GM18520 (cell line): ENCODE measurements around the gene TBC1D1.

ENCODE experiments used
- ATAC-seq: cut with Tn5 transposase; IDR thresholded peaks from one replicate; pipeline ENCODE4 v1.9.1; 2021; ENCODE audit not compliant: unreplicated experiment

The TBC1D1 gene

DNA sequence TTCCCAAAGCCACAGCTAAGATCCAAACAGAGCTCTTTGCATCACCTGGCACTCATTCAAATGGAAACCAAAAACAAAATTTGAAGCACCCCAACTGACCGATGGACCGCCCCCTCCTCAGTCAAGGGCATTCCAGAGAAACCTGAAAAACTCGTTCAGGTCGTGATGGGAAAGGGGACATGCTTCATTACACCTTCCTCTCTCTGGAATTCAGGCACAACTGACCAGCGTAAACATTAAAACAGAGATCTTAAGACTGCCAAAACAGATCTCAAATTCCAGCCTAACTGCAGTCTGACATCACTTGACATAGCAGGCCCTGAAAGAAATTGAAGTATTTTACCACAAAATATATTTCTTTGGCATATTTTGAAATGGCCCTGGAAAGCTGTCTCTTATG, 97.8 kb downstream of the TBC1D1 start:
- ATAC-seq, result no peak

GRCh38 chr4:37989398-37990260, 98.7 kb downstream of the TBC1D1 start:
- ATAC-seq, result no peak

DNA sequence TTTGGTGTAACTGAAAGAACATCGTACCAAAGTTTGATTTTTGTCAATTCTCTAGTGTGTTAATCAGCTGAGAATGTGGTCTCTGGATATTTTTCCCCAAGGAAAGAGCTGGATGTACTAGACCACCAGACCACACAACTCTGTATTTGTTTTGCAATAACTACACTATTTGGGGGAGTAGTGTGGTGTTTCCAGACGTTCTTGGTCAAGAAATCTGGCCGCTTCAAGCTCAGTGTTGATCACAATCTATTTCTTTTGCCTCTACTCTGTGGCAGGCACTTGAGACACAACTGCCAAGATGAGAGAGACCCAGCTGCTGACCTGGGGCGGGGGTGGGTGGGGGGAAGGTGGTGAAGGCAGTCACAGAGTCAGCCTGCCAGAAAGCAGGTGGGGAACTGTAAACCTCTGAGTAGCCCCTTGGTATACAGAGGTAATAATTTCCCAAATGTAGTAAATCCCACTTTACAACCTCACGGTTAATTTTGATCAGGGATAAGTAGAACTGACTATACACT, 99.9 kb downstream of the TBC1D1 start:
- no peak for ATAC-seq

DNA sequence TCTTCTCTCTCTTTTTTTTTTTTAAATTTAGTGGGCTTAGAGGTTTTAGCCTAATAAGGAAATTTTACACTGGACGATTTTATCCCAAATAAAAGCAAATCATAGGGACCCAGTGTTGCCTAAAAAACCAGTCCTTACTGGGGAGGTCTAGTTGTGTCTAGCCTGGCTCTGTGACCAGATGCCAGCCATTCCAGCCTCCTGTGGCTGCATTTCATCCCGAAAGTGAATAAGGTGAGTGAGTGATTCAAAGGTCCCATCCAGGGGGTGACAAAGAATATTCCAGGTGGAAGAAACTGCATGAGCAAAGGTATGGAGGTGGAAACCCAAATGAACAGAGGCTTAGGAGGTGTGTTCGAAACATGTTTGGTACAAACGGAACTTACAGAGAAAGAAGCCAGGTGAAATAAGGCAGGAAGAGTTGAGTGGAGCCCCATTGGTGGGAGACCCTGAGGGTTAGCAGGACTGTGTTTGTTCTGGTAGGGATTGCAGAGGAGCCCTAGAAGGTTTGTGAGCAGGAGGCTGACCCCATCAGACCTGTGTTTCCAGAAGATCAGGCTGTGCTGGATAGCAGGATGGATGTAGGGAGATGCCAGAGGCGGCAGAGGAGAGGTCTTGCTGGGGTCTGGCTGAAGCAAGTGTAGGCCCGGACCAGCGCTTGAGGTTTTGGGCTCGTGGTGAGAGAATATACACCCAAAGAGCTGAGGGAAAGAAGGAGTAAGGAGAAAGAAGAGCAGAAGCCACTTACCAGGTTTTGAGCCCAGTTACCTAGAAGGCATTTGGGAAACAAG, 100.9 kb downstream of the TBC1D1 start:
- ATAC-seq, result no peak

DNA sequence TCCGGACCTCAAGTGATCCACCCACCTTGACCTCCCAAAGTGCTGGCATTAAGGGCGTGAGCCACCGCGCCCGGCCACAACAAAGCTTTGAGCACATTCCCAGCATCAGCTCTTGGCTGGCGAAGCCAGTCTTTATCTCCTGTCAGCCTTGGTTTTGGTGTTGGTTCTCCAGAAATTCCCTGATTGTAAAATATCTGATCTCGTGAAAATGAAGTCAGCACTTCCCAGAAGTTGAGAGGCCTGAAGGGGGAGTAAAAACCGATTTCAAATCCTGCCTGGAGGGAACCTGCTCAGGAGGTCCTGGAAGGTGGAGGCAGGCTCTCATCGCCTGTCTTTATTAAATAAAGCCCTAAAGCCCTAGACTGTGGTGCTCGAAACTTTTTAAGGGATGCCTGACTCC, 102.9 kb downstream of the TBC1D1 start:
- ATAC-seq, result no peak

DNA sequence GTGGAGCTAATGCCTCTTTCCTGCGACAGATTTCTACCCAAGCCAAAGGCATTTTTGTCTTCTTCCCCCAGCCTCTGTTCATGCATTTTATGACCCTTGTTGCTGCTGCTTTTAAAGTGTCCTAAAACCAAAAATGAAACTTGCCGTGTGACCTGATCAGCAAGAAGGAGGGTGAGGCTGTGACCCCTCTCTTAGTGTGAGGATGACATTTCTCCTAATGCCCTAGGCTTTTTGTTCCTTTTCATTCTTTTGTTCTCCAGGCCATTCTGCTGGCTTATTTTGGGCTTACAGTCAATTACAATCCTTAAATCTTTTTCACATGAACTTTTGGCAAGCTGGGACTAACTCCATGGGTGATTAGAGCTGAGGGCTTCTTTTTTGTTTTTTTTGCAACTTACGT, 103.7 kb downstream of the TBC1D1 start:
- ATAC-seq, result no peak

GRCh38 chr4:37995299-37995821, 104.5 kb downstream of the TBC1D1 start:
- ATAC-seq, result no peak

- no peak for ATAC-seq
Observed at GRCh38 chr4:37995981-37996775, 105.3 kb downstream of the TBC1D1 start.

DNA sequence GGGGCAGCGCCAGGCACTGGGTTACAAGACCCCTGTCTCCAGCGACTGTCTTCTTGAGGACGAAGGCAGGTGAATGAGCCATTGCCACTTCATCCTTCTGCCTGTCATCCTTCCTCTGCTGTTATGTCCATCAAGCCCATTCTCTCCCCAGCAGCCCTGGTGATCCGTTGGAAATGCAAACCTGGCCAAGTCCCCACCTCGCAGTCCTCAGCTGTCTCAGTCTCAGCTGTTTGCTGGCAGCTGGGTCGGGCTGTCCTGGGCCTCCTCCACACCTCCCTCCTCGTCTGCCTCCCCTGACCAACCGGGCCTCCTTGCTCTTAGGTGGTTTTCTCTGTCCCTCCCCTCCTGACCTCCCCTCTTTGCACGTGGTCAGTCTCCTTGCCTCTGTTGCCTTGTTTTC, 107.3 kb downstream of the TBC1D1 start:
- no peak for ATAC-seq

- no peak for ATAC-seq
Observed at GRCh38 chr4:37999000-37999716, 108.3 kb downstream of the TBC1D1 start.

DNA sequence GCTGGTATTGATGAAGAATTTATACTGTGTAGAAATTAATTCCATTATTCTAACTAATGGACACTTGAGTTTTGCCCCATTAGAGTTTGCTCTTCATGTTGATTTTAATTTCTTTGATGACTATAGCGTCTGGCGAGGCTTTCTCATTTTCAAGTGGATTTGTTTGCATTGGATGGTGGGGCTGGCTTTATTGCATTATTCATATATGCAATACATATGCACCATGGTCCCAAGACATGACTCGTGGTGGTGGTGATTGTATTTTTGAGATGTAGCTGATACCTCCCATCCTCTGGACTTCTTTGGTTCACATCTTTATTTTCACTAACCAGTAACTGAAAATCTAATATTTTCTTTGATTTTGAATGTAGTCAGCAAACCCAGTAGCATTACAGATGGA, 109.1 kb downstream of the TBC1D1 start:
- no peak for ATAC-seq

DNA sequence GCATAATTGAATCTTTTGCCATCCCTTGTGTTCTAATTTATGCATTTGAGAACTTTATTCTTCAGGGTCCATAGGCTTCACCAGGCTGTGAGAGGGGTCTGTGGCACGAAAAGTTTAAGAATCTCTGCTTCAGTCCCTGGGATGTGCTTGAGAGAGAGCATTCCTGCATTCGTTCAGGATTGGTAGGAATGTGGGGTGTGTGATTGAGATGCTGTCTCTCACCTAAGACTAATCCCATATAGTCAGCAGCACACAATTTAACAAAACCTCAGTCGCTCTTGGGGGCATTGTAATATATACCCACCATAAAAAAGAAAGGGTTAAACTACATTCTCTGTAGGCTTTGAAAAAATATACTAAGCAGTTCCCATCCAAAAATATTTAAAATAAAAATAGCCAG, 111.0 kb downstream of the TBC1D1 start:
- no peak for ATAC-seq

- ATAC-seq, result no peak
Observed at GRCh38 chr4:38002451-38003071, 111.7 kb downstream of the TBC1D1 start.

- no peak for ATAC-seq
Observed at GRCh38 chr4:38003102-38003501, 112.2 kb downstream of the TBC1D1 start.

DNA sequence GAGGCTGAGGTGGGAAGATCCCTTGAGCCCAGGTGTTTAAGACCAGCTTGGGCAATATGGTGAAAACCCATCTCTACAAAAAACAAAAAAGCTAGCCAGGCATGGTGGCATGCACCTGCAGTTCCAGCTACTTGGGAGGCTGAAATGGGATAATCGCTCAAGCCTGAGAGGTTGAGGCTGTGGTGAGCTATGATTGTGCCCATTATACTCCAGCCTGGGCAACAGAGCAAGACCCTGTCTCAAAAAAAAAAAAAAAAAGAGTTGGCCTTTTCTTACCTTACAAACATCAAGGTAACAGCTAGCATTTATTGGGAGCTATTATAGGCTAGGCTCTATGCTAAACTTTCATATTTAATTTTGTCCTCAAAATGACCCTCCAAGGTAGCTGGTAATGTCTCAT, 112.7 kb downstream of the TBC1D1 start:
- ATAC-seq, result no peak

DNA sequence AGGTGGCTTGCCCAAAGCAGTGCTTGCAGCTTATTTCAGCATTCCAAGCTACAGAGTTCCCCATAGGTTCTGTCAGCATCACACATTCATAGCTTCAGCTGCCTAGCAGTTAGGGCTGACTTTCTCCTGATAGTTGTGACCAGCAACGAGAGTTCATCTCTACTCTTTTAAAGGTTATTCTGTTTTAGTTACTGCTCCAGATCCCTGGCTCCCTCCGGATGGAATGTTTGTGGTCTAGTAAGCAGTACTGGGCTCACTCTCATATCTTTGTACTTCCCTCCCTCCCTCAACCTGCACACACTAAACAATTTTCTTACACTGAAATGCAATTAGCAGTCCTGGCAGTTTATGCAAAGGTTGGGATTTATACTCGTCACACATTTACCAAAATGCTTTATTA, 113.2 kb downstream of the TBC1D1 start:
- ATAC-seq, result no peak

DNA sequence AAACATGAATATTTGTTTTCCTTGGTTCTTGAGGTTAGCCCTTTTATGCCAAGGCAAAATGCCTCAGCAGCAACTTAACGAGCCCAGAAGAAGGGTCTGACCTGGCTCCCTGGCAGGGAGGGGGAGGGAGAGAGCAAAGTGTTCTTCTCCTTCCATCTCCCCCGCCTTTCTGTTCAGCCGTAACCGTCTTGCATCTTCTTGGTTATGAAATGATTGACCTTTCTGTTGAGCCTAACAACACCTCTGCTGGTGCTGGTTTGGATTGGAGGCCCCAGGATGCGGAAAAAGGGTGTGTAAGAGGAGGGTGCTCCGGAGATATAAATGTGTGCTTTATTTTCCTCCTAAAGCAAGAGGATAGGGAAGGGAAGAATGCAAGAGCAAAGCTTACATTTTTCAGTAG, 114.0 kb downstream of the TBC1D1 start:
- no peak for ATAC-seq

GRCh38 chr4:38005637-38006036, 114.8 kb downstream of the TBC1D1 start:
- no peak for ATAC-seq

- no peak for ATAC-seq
Observed at GRCh38 chr4:38007645-38008044, 116.8 kb downstream of the TBC1D1 start.

- ATAC-seq, result no peak
Observed at GRCh38 chr4:38008571-38009021, 117.7 kb downstream of the TBC1D1 start.
